Ecto neural progenitor cell (in vitro differentiated cells): ENCODE results near the gene ZNF609.
"Not testable (repeated sequence)": the region's sequence is repeated elsewhere in the genome, so short reads cannot be mapped to it uniquely, and the experiment has no call there.

Source experiments
- DNase-seq: peaks from one replicate; pipeline ENCODE4 v3.0.0-alpha.2; 2018; ENCODE audit warnings: low spot score

The ZNF609 gene

DNA sequence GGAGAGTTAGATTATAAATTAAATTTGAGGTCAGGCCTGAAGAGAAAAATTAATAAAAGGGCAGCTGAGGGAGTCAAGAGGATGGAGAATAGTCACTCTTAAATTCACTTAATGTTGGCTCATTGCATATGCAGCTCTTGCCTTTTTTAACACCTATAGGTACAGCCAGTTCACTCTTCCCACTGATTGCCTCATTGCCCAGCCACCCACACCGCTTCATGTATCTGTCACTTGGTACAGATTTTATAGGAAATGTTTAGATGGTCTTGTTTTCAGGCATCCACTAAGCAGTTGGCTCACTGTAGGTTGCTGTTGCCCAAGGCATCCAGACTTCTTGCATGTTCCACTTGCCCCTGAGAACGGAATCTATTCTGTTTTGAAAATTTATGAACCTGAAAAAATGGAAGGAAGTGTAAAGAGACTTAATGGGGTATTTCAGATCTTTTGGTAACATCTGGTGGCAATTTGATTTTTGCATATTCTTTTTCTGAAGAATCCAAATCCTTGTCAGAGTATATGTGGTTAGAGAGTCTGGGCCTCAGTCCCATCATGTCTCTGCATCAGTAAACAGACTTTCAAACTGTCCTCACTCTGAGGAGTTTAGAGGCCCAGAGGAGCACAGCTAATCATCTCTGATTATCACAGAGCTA is 163.1 kb downstream of the ZNF609 start:
- DNase-seq = no peak

DNA sequence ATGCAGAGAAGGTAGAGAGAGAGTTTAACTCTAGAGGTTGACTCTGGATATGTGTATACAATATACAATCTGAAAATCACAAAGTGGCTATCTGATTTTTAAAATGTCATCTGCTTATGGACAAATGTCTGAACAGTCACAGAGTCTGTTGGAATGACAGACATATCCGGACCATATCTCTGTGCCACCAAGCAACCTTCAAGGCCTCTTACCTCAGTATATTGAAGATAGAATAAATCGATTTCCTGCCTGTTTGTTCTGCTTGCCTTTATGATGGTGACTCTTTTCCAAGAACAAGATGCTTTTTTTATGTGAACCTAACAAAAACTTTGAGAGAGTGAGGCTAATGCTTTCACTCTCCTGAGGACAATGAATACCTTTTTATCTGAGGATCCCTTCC is 163.9 kb downstream of the ZNF609 start:
- DNase-seq = no peak

DNA sequence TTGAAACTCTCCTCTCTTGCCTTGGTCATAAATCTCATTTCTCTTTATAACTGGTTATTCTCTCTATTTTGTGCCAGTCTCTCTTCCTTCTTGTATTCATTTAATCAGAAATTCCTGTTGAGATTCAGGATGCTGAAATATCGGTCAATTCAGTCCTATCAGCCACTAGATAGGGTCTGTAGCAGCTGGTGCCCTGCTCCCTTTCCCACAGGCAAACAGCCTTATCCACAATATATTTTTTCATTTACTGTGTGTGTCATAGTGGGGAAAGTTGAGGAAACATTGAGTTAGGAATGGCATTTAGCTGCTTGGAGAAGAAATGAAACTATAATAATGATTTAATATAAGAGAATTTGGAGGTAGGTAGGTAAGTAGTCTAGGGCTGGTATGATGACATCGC is 168.7 kb downstream of the ZNF609 start:
- no peak for DNase-seq

DNA sequence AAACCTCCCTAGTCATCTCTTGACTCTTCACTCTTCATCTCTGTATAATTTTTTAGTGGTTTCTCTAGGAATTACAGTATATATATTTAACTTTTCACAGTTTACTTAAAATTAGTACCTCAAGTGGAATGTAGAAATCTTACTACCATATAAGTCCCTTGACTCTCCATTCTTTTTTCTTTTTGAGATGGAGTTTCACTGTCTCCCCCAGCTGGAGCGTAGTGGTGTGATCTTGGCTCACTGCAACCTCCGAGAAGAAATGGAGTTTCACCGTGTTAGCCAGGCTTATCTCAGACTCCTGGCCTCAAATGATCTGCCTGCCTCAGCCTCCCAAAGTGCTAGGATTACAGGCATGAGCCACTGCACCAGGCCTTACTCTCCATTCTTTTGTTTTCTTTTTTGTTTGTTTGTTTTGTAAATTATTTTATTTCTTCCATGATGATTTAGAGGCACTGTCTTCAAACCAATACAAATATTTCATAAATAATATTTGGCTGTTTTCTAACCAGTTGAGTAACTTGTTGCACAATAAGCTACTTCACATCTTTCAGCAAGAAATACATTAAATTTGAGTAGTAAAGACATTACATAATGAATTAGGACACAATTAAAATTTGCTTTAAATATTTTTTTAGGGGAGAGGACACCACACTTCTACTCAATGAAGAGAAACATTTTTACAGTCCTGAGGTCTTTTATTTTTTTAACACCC is 170.2 kb downstream of the ZNF609 start:
- DNase-seq = no peak

DNA sequence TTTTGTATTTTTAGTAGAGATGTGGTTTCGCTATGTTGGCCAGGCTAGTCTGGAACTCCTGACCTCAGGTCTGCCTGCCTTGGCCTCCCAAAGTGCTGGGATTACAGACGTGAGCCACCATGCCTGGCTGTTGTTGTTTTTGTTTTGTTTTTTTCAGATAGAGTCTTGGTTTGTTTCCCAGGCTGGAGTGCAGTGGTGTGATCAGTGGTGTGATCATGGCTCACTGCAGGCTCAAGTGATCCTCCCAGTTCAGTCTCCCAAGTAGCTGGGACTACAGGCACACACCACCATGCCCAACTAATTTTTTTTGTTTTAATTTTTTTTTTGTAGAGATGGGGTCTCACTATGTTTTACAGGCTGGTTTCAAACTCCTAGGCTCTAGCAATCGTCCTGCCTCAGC is 172.3 kb downstream of the ZNF609 start:
- not testable (repeated sequence) for DNase-seq

DNA sequence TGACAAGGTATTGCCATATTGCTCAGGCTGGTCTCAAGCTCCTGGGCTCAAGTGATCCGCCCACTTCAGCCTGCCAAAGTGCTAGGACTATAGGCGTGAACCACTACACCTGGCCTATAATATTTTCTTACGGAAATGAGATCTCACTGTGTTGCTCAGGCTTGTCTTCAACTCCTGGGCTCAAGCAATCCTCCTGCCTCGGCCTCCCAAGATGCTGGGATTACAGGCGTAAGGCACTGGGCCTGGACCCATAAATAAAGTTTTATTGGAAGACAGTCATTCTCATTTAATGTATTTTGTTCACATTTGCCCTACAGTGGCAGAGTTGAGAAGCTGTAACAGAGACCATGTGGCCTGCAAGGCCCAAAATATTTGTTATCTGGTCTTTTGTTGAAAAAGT is 173.0 kb downstream of the ZNF609 start:
- DNase-seq = no peak

DNA sequence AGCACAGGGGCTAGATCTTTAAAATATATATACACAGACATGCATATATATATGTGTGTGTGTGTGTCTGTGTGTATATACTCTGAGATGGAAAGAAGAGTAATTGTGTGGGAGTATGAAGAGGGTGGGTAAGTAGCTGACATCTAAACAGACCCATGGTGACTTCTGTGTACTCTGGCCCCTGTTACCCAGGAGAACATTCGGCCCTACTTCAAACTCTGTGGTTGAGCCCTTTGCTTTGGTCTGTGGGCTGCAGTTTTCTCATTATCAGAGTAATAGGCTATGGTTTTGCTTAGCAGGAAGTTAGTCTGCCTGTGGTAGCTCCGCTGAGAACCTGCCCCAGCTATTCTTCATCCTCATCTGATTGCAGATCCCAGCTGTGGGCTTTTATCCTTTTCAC is 173.6 kb downstream of the ZNF609 start:
- no peak for DNase-seq

DNA sequence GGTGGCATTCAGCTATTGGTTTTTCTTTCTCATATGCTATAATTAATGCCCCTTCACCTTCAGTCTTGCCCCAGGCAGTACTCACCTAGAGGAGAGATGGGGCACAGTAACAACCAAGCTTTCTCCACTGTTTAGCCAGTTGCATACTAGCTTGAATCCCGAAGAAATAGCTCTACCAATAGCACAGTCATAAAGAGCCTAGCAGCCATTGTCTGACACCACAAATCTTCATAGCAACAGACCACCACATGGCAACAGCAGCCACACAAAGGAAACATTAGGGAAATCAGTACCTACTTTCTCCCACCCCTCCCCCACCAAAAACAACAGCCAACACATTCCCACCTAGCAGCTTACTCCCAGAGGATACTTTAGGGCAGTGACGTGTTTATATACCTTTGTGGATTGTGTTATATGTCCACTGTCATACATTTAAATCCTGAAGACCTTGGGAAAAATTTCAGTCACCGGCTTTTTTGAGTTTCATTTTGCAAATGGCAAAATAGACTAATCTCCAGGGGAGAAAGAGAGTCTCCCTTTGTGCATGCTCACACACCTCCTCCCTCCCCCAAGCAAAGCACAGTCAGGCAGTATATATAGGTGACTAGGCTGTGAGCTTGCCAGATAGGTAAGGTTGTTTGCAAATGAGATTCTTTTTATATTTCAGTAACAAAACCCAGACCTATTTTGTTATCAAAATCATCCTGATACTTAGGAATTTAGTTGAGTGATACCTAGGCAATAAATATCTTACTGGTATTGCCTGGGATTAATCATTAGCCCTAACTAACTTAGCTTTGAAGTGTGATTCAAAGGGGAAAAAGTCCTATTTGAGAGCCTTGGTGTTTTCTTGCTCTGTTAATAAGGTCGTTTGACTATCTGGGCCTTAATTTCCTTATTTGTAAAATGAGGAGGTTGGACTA is 174.5 kb downstream of the ZNF609 start:
- peak; percentile 59 for DNase-seq

DNA sequence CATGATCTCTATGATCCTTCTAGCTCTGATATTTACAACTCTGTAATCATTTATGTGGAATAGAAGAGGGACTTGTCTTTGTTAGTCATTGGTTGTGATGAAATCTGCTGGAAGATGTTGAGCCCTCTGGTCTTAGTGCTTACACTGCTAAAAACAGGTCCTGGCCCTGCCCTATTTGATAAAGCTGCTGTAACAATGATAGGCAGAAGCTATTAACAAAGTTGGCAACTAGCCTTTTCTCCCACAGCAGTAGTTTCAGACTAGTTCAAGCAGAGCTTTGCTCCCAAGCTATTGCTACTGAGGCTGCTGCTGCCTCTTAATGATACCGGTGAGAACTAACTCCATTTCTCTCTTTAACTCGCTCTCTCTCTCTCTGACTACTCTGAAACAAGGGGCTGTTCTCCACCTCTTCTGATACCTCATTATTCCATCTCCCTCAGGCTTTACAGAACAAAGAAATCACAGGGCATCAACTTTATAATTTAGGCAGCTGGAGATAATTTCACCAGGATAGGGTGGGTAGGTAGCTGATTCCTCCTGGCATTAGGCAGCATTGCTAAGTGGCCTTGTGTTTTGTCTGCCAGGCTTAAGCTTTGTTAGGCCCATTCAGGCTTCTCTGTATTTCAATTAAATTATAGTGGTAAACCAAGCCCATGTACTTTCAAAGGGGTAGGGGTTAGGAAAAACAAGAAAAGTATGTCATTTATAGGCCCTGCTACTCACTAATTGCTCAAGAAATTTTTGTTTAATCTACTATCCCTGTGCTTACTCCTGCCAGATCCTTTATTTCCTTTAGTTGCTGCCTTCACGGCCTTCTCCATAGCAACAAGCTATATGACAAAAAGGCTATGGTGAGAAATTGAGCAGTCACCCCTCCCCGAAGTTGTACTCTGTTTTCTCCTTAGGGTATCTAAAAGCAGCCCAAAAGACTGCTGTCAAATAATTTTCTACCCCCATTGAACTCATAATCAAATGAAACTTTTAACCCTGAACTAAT is 175.4 kb downstream of the ZNF609 start:
- no peak for DNase-seq

DNA sequence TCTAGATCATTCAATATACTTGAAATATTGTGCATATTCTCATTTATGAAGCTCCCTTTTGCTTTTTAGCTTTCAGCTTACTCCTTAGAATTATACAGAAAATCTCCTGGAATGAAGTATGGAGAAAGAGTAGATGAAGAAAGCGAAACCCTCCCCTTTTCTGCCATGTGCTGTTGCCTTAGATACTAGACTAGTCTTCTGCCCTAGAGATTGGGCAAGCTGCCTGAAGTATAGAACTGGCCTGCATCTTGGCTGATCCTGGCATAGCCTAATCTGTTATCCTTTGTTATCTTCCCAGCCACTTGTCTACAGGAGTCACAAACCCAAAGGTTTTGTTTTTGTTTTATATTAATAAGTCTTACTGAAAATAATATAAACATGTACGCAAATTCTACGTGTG is 176.2 kb downstream of the ZNF609 start:
- DNase-seq = no peak

DNA sequence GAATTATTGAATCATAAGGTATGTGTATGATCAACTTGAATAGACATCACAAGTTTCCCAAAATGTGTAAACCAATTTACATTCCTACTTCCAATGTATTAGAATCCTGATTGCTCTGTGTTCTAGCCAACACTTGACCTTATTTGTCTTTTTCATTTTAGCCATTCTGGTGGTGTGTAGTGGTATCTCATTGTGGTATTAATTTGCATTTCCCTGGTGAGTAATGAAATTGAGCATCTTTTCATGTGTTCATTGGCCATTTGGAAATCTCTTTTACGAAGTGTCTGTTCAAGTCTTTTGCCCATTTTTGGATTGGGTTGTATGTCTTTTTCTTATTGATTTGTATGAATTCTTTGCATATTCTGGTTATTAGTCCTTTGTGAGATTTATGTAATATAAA is 177.0 kb downstream of the ZNF609 start:
- no peak for DNase-seq

DNA sequence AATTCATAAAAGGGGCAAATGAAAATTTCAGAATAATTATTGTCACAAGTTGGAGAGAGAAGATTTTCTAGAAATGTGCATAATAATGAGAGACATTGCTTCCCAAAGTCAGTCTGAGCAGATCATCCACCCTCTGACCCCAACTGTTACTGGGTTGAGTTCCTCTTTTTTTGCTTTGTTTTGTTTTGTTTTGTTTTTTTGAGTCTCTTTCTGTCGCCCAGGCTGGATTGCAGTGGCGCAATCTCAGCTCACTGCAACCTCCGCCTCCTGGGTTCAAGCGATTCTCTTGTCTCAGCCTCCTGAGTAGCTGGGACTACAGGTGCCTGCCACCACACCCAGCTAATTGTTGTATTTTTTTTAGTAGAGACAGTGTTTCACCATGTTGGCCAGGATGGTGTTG is 179.4 kb downstream of the ZNF609 start:
- not testable (repeated sequence) for DNase-seq

DNA sequence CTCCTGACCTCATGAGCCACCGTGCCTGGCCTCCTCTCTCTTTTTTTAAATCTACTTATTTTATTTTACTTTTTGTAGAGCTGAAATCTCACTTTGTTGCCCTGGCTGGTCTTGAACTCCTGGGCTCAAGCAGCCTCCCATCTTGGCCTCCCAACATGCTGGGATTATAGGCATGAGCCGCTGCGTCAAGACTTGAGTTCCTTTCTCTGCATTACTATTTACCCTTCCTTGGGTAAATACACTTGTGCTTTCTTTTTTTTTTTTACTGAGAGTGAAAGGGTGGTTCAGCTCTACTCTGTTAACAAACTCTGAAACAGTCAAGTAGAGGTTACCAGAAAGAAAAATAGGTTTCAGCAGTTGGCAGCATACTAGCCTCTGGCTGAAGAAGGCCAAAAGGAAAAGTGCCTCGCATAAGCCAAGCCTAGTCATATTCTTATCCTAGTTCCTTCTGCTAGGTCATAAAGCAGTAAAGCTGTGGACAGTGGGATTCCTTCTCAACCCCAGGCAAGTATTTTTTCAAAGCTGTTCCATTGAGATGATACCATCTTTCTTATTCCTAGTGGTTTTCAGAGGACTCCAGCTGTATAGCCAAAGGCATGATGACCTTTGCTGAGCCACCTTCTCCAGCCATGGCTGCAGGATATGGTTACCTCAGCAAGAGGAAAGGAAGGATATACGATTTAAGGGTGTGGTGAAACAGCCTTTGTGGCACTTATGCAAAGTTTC is 179.9 kb downstream of the ZNF609 start:
- DNase-seq = no peak

DNA sequence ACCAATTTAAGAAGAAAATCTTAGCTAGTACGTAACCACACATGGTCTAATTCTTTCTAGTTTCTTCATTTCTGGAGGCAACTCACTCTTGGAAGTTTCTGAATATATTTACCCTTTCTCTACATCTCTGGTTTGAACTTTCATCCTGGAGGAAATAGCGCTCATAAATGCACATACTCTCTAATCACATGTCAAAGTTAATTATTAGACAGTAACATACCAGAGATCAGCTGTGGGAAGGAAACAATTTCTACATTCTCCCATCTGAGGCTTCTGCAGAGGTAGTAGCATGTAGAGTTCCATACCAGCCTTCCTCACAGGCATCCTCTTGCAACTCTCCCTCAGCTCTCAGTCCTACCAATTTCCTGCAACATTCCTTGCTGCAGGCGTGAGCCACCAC is 182.5 kb downstream of the ZNF609 start:
- DNase-seq = no peak

DNA sequence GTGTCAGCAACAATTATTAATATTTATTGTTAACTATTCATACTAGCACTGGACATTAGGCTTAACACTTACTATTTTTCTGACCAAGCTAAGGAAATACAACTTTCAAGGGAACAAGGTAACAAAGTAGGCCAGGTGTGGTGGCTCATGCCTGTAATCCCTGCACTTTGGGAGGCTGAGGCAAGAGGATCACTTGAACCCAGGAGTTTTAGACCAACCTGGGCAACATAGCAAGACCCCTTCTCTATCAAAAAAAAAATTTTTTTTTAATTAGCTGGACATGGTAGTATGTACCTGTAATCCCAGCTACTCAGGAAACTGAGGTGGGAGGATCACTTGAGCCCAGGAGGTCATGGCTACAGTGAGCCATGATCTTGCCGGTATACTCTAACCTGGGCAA is 183.3 kb downstream of the ZNF609 start:
- no peak for DNase-seq

DNA sequence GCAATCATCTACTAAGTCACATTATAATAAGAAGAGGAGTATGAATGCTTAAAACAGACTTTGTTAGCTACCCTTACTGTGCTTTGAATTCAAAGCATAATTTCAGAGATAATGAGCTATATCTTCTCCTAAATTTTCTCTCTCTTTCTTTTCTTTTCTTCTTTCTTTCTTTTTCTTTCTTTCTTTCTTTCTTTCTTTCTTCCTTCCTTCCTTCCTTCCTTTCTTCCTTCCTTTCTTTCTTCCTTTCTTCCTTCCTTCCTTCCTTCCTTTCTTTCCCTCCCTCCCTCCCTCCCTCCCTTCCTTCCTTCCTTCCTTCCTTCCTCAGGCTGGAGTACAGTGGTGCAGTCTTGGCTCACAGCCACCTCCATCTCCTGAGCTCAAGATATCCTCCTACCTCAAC is 184.4 kb downstream of the ZNF609 start:
- not testable (repeated sequence) for DNase-seq

DNA sequence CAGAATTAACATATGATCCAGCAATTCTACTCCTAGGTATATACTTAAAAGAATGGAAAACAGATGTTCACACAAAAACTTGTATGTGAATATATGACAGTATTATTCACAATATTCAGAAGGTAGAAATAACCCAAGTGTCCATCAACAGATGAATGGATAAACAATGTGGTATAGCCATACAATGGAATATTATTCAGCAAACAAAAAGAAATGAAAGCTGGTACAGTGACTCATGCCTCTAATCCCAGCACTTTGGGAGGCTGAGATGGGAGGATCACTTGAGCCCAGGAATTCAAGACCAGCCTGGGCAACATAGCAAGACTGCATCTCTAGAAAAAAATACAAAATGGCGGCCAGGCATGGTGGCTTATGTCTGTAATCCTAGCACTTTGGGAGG is 185.6 kb downstream of the ZNF609 start:
- no peak for DNase-seq

DNA sequence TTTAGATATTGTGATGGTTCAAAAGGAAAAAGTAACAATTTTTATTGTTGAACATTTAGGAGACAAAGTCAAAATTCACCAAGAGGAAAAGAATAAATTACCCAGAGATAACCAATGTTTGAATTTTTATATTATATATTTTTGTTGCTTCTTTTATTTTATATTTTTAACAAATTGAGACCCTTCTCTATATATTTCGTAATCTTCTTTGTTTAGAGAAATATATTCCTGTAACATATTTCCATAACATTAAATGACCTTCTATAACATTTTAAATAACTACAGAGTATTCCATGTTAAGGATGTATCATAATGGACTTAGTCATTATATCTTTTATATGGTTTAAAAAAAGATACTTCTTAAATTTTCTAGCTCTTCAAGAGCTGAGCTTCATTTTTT is 187.0 kb downstream of the ZNF609 start:
- no peak for DNase-seq

DNA sequence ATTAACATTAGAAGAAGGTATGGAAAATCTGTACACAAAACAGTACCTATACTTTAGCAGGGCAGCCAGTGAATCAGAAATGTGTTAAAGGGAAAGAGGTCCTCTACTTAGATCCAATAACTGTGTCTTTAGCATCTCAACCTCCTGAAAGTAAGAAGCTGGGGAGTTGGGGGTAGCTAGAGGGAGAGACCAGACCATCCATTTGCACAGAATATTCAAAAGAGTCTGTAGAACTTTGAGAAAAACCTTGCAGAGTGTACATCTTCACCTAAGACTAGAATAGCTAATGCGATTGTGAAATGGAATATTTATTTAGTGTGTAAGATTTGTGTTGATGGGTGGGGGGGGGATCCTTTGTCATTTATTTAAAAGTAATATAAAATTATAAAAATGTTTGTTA is 190.2 kb downstream of the ZNF609 start:
- no peak for DNase-seq

DNA sequence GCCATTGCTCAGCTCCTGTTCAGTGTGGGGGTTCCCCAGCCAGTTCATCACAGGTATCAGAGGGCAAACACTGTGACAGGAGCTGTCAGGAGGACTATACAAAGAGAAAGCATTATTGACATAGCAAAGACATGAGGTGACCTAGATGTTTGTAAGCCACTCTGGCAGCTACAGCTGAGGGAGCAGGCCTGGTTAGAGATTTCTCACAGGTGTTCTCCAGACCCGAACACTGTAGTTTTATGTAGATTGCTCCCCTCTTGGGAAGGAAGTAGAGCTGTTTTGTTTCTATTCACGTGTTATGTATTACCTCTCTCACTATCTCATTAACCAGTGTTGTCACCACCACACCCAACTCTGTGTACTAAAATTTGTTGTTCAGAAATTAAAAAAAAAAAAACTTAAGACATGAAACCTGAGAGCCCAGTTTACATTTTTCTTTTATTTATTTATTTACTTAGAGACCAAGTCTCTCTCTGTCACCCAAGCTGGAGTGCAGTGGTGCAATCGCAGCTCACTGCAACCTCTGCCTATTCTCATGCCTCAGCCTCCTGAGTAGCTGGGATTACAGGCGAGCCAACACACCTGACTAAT is 191.3 kb downstream of the ZNF609 start:
- DNase-seq = no peak

DNA sequence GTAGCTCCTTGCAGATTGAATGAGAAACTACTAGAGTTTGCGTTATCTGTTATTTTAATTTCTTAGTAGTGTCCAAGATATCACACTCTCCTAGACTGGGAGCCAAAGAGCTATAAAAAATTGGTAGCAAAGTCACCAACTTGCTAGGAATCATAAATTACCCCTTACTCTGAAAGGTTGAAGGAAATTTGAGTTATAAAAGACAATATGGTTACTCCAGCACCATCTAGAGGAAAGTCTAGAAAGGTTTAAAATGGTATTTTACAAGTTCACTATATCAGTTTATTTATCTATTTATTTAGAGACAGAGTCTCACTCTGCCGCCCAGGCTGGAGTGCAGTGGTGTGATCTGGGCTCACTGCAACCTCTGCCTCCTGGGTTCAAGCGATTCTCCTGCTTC is 193.4 kb downstream of the ZNF609 start:
- DNase-seq = no peak
